HG03432 (cell line): Measurements from ENCODE around the gene CXCR5.
A peak's percentile ranks its signal among the peaks of the same experiment; 100 is the strongest.

Experiments used
- ATAC-seq: cut with Tn5 transposase; IDR thresholded peaks from one replicate; pipeline ENCODE4 v1.9.1; 2021; ENCODE audit warnings: mild to moderate bottlenecking, moderate library complexity; ENCODE audit not compliant: unreplicated experiment

Gene CXCR5

GRCh38 chr11:118924591-118925585 lies 41.2 kb downstream of the CXCR5 start:
- ATAC-seq: no peak

GRCh38 chr11:118927554-118928100 lies 43.9 kb downstream of the CXCR5 start:
- no peak for ATAC-seq

GRCh38 chr11:118928101-118928869 lies 44.6 kb downstream of the CXCR5 start:
- peak; percentile 44 for ATAC-seq

- peak; percentile 6 for ATAC-seq
Observed at GRCh38 chr11:118928870-118929500, 45.3 kb downstream of the CXCR5 start.

GRCh38 chr11:118929501-118930093 lies 45.9 kb downstream of the CXCR5 start:
- ATAC-seq: no peak

- no peak for ATAC-seq
Observed at GRCh38 chr11:118930094-118930712, 46.5 kb downstream of the CXCR5 start.

GRCh38 chr11:118931571-118931970 lies 47.9 kb downstream of the CXCR5 start:
- no peak for ATAC-seq

- no peak for ATAC-seq
Observed at GRCh38 chr11:118933486-118933885, 49.8 kb downstream of the CXCR5 start.

GRCh38 chr11:118935376-118935775 lies 51.7 kb downstream of the CXCR5 start:
- ATAC-seq: no peak

- no peak for ATAC-seq
Observed at GRCh38 chr11:118938491-118939403, 55.1 kb downstream of the CXCR5 start.

GRCh38 chr11:118939404-118939915 lies 55.8 kb downstream of the CXCR5 start:
- ATAC-seq: no peak

- ATAC-seq: no peak
Observed at GRCh38 chr11:118939953-118940598, 56.4 kb downstream of the CXCR5 start.

GRCh38 chr11:118947091-118947490 lies 63.4 kb downstream of the CXCR5 start:
- ATAC-seq: no peak
